Progenitor cell of endocrine pancreas (in vitro differentiated cells): ENCODE results near the gene NDUFA13. TPM values are rescaled to one million over a fixed set of nuclear protein-coding genes. Genes with fewer than 3 reads are reported as not detected.

ENCODE experiments used
- DNase-seq: peaks from one replicate; pipeline ENCODE4 v3.0.0; 2021; ENCODE audit warnings: low spot score; ENCODE audit not compliant: unreplicated experiment
- H3K27ac Mint-ChIP-seq: 2 replicates; pipeline ENCODE4 v1.8.0; 2021; ENCODE audit warnings: mild to moderate bottlenecking, moderate library complexity, mixed read lengths
- H3K27me3 Mint-ChIP-seq: 2 replicates; pipeline ENCODE4 v1.8.0; 2021; ENCODE audit warnings: mixed read lengths
- H3K36me3 Mint-ChIP-seq: 2 replicates; pipeline ENCODE4 v1.8.0; 2022; ENCODE audit warnings: mixed read lengths; ENCODE audit not compliant: insufficient read depth
- H3K4me1 Mint-ChIP-seq: 2 replicates; pipeline ENCODE4 v1.8.0; 2021; ENCODE audit warnings: low read depth, mixed read lengths
- H3K4me3 Mint-ChIP-seq: 2 replicates; pipeline ENCODE4 v1.8.0; 2021; ENCODE audit warnings: low read depth, mild to moderate bottlenecking, moderate library complexity, mixed read lengths
- H3K9me3 Mint-ChIP-seq: 2 replicates; pipeline ENCODE4 v1.8.0; 2021; ENCODE audit warnings: low read depth, mixed read lengths
- CTCF ChIP-seq: fragments of 200-600 bp; sonication (generic); IDR thresholded peaks from one replicate; pipeline ENCODE4 v1.5.0; 2021; ENCODE audit warnings: antibody characterized with exemption, mild to moderate bottlenecking; ENCODE audit not compliant: unreplicated experiment
- total RNA-seq: library from RNA; stranded (reverse); gene quantifications from 2 replicates; pipeline ENCODE4 v1.2.1, GENCODE V29; 2021

NDUFA13 gene
- total RNA-seq, 1 donor from 2014 or later, result 346 TPM

- Mint-ChIP-seq H3K4me1 (no peaks in the 10 kb centered on the region), H3K27me3 (peaks cover 7% of the 10 kb centered on the region), H3K9me3 (no peaks in the 10 kb centered on the region), H3K36me3 (peaks cover 5% of the 10 kb centered on the region), H3K4me3 (no peak overlapping the region), H3K27ac (no peak overlapping the region)
- TF ChIP-seq CTCF, result no peak
- no peak for DNase-seq
Measured at GRCh38 chr19:19530889-19531288, 14.9 kb downstream of the NDUFA13 start.

- peaks cover 10% of the 10 kb centered on the region for H3K27me3 Mint-ChIP-seq
Measured at GRCh38 chr19:19531951-19532805, 16.2 kb downstream of the NDUFA13 start.

DNA sequence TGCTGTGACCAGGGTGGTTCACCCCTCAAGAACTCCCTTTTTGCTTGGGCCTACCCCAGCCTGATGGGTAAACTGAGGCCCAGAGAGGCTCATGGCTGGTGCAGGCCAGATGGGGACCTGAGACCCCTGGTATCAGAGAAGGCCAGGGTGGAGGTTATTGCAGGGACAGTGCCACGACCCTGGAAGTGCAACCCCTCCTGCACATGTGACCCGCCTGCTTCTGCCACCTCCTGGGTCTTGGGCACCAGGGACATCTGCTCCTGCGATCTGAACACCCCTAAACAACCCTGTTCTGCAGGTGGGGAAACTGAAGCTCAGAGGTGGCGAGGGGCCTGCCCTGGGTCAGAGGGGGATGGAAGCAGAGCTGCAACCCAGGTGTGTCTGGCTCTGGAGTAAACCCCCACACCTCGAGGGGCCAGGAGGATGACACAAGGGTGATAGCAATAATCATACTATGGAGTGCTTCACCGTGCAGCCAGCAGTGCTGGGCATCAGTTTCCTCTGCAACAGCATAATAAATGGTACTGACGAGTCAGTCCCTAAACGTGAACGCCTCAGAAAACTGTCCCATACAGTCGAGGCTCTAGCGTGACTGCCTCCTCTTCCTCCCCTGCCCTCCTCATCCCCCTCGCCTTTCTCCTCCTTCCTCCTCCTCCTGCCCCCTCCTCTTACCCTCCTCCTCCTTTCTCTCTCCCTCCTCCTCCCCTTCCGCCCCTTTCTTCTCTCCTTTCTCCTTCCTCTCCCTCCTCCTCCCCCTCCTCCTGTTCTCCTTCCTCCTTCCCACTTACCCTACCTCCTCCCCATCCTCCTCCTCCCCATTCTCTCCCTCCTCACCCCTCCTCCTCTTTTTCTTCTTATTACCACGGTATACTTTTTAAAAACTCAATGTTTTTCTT is 17.0 kb downstream of the NDUFA13 start:
- Mint-ChIP-seq H3K9me3 (no peaks in the 10 kb centered on the region), H3K36me3 (peaks cover 6% of the 10 kb centered on the region), H3K27me3 (peaks cover 15% of the 10 kb centered on the region), H3K27ac (no peak overlapping the region), H3K4me3 (no peak overlapping the region), H3K4me1 (no peaks in the 10 kb centered on the region)
- TF ChIP-seq CTCF, result no peak
- no peak for DNase-seq

More at GRCh38 chr19:19531951-19532805, 16.2 kb downstream of the NDUFA13 start:
- H3K9me3 Mint-ChIP-seq, result no peaks in the 10 kb centered on the region
- H3K27ac Mint-ChIP-seq, result no peak overlapping the region
- peaks cover 6% of the 10 kb centered on the region for H3K36me3 Mint-ChIP-seq
- peak; percentile 95 for TF ChIP-seq CTCF
- no peak overlapping the region for H3K4me3 Mint-ChIP-seq
- peak; percentile 76 for DNase-seq
- no peaks in the 10 kb centered on the region for H3K4me1 Mint-ChIP-seq

GRCh38 chr19:19533841-19534240 is 17.8 kb downstream of the NDUFA13 start:
- Mint-ChIP-seq H3K4me1 (peaks cover 3% of the 10 kb centered on the region), H3K27me3 (peaks cover 20% of the 10 kb centered on the region), H3K36me3 (peaks cover 6% of the 10 kb centered on the region), H3K4me3 (no peak overlapping the region), H3K9me3 (no peaks in the 10 kb centered on the region), H3K27ac (peak overlapping the region; percentile 63)
- no peak for DNase-seq
- no peak for TF ChIP-seq CTCF

GRCh38 chr19:19534556-19535265 is 18.7 kb downstream of the NDUFA13 start:
- H3K9me3 Mint-ChIP-seq, result no peaks in the 10 kb centered on the region
- H3K27ac Mint-ChIP-seq, result peak overlapping the region; percentile 63
- DNase-seq, result no peak
- peaks cover 24% of the 10 kb centered on the region for H3K27me3 Mint-ChIP-seq
- H3K4me3 Mint-ChIP-seq, result peak overlapping the region; percentile 29
- no peak for TF ChIP-seq CTCF
- H3K36me3 Mint-ChIP-seq, result peaks cover 6% of the 10 kb centered on the region
- H3K4me1 Mint-ChIP-seq, result peaks cover 3% of the 10 kb centered on the region
